ENCODE data around the gene ACADVL.
"Not testable (repeated sequence)": the region's sequence is repeated elsewhere in the genome, so short reads cannot be mapped to it uniquely, and the experiment has no call there.

The ACADVL gene

GRCh38 chr17:7219812-7220592, at the start of gene ACADVL, which contains the start of gene DLG4:
Gene ACADVL (plus strand): TSS chr17:7219938. CDS start chr17:7219985, 47 bp downstream.
Gene DLG4 (minus strand): TSS chr17:7219836.
- no peak for DNase-seq (ENCODE audit: low read depth, low spot score)
- peak within 1 kb of the TSS; percentile 98 for H3K27ac ChIP-seq

DNA sequence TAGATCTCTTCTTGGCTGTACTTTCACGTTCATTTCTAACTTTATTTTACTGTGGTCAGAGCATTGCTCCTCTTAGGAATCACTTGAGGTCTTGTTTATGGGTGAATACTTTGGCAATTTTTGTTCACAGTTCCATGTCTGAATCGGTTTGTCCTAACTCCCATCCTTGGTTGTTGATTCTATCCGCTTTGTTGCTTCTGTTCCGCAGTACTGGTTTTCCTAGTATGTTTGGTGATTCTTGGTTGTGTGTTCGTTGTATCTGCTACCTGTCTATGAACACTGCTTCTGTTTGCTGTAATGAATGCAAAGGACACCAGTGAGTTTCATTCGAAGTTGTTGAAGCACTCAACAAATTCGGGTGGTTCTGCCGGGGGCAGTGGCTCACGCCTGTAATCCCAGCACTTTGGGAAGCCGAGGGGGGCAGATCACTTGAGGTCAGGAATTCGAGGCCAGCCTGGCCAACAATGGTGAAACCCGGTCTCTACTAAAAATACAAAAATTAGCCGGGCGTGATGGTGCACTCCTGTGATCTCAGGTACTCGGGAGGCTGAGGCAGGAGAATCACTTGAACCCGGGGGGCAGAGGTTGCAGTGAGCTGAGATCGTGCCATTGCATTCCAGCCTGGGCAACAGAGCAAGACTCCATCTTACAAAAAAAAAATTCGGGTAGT, 47.1 kb upstream of the ACADVL start:
- H3K27ac ChIP-seq; DNase-seq (ENCODE audit: low read depth, low spot score): not testable (repeated sequence)

GRCh38 chr17:7173687-7174602, 45.8 kb upstream of the ACADVL start:
- no peak for DNase-seq (ENCODE audit: low read depth, low spot score)
- H3K27ac ChIP-seq = no peak overlapping the region

DNA sequence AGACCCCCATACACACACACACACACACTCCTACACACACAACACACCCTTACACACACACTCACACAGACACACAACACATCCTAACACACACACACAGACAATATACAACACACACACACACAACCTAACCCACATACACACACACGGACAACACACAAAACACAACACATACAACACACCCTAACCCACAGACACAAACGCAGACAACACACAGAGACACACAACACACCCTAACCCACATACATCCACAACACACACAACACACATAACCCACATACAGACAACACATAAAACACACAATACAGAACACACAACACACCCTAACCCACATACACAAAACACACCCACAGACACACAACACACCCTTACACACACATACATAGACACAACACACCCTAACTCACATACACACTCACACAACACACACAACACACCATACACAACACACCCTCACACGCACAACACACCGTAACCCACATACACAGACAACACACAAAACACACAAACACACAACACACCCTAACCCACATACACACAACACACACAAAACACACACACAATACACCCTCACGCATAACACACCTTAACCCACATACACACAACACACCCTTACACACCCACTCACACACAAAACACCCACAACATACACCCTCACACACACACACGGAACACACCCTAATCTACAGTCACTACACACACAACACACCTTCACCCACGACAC, 45.0 kb upstream of the ACADVL start:
- H3K27ac ChIP-seq = no peak overlapping the region
- DNase-seq (ENCODE audit: low read depth, low spot score) = no peak

- no peak overlapping the region for H3K27ac ChIP-seq
- DNase-seq (ENCODE audit: low read depth, low spot score) = no peak
Observed at GRCh38 chr17:7175330-7175733, 44.4 kb upstream of the ACADVL start.

DNA sequence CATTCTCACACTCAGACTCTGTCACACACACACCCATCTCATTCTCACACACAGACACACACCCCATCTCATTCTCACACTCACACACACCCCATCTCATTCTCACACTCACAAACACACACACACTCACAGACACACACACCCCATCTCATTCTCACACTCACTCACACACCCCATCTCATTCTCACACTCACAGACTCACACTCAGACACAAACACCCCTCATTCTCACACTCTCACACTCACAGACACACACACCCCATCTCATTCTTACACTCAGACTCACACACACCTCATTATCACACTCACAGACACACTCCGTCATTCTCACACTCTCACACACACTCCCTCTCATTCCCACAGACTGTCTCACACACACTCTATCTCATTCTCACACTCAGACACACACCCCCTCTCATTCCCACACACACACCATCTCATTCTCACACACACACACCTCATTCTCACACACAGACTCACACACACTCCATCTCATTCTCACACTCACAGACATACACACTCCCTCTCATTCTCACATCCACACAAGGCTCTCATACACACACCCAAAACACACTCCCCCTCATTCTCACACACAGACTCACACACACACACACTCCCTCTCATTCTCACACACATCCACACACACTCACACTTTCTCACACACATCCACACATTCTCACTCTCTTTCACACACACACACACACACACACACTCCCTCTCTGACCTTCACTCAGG, 43.5 kb upstream of the ACADVL start:
- H3K27ac ChIP-seq = no peak overlapping the region
- no peak for DNase-seq (ENCODE audit: low read depth, low spot score)

GRCh38 chr17:7176841-7177190, 42.9 kb upstream of the ACADVL start:
- H3K27ac ChIP-seq = no peak overlapping the region
- no peak for DNase-seq (ENCODE audit: low read depth, low spot score)

GRCh38 chr17:7177191-7177953, 42.4 kb upstream of the ACADVL start:
- no peak overlapping the region for H3K27ac ChIP-seq
- no peak for DNase-seq (ENCODE audit: low read depth, low spot score)

DNA sequence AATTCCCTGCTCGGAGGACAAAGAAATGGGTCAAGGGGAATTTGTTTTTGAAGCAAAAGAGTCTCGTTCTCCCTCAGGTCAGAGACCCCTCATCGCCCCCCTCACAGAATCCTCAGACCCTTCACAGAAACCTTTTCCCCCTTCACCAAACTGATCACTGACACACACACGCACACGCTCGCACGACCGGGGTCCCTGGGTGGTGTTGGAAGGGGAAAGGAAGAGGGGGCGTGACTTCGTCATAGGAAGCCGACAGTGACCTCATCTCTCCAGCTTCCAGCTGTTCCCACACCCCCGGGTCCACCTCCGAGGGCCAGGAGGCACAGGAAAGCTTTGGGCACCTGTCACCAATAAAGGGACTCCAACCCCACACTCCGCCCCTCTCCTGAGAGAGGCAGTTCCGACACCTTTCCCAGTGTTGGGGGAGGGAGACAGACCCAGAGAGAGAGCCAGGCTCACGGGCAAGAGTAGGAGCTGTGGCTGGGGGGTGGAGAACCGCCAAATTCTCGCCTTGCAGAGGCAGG, 41.7 kb upstream of the ACADVL start:
- no peak for DNase-seq (ENCODE audit: low read depth, low spot score)
- no peak overlapping the region for H3K27ac ChIP-seq

- DNase-seq (ENCODE audit: low read depth, low spot score) = no peak
- H3K27ac ChIP-seq = no peak overlapping the region
Observed at GRCh38 chr17:7178973-7179316, 40.8 kb upstream of the ACADVL start.

DNA sequence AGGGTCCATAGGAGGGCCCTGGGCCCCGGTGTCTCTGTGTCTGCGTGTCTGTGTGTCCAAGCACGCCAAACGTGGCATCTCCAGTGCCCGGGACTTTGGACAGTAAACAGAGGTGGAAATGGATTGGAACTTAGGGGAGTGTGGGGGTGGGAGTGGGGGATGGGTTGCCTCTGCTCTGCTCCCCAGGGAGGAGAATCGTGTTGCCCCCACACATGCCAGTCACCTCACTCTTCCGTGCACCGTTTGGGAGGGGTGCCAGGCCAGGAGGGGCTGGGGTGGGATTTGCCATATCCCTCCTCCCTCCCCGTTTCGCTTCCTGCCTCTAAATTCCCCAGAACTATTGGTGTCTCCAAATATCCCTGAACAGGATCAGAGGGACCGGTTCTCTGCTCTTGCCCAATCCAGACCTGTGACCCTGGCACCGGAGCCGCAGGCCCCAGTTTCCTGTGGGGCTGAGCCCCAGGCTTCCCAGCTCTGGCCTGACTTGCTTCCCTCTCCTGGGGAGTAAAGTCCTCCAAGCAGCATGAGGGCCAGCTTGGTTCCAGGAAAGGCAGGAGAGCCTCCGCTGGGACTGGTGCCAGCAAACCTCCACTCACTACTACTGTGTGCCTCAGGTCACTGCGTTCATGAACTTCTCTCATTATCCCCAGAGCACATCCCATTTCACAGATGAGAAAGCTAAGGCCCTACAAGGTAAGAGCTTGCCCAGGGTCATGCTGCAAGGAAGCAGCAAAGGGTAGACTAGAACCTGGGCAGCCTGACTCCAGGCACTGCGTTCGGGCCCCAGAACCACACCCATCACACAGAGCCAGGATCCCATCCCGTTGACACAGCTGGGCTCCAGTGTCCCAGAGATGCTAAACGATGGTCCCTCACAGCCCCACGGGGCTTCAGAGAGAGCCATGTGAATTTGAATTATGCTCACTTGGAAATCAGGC, 40.2 kb upstream of the ACADVL start, which contains the start of gene ASGR1:
Gene ASGR1, minus strand, starts transcription at position 54 of the 938 bp plus-strand sequence. CDS start 807 bp downstream, outside the sequence.
- no peak for DNase-seq (ENCODE audit: low read depth, low spot score)
- H3K27ac ChIP-seq = no peak within 1 kb of the TSS

DNA sequence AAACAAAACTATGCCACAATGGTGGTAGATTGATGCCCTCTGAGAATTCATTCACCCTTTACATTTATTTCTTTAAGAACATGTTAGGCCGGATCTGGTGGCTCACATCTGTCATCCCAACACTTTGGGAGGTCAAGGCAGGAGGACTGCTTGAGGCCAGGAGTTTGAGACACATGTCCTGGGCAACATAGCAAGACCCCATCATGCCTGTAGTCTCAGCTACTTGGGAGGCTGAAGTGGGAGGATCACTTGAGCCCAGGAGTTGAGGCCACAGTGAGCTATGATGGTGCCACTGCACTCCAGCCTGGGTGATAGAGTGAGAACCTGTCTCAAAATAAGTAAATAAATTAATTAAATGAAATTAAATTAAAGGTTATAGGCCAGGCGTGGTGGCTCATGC, 37.6 kb upstream of the ACADVL start:
- not testable (repeated sequence) for DNase-seq (ENCODE audit: low read depth, low spot score); H3K27ac ChIP-seq

GRCh38 chr17:7183433-7184090, 36.2 kb upstream of the ACADVL start:
- H3K27ac ChIP-seq = no peak overlapping the region
- no peak for DNase-seq (ENCODE audit: low read depth, low spot score)

DNA sequence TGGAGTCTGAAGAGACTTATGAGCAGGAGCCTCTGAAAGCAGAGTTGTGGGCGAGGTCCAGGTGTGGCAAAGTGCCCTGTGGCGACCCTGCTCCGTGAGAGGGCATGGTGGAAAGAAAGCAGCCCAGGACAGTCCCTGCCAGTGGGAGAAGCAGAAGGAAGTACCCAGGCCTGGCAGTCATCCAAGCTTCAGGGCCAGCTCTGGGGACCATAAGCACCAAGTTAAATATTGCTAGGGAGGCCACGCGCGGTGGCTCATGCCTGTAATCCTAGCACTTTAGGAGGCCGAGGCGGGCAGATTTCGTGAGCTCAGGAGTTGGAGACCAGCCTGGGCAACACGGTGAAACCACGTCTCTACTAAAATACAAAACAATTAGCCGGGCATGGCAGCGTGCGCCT, 35.6 kb upstream of the ACADVL start:
- DNase-seq (ENCODE audit: low read depth, low spot score) = no peak
- no peak overlapping the region for H3K27ac ChIP-seq

DNA sequence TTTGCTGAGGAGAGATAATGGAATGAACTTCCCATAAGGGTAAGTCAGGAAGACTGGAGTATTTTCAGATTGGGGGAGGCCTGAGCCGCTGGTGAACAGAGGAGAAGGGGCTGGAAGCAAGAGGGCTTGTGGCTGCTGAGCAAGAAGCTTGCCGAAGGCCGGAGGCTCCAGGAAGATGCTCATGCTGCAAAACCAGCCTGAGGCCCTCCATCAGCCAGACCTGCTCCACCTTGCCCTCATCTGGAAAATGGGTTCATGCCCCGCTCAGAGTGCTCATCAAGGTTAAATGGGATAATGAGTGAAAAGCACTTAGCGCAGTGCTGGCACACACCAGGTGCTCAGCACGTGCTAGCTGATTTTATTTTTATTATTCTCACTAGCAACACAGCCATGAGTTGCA, 35.1 kb upstream of the ACADVL start:
- no peak for DNase-seq (ENCODE audit: low read depth, low spot score)

DNA sequence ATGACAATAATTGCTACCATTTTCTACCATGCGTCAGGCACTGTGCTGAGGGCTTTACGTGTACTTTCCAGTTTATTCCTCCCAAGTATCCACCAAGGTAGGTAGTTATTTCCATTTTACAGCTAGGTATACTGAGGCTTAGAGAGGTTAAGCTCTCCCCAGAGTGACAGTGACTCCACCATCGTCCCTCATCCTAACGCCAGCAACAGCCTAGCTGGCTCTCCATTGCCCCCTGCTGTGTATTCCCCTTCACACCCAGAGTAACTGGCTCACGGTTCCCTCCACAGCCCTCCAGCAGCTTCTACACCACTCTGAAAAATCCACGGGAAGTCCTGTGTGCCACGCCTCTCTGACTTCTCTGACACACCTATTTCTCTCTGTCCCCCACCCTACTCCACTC, 33.5 kb upstream of the ACADVL start:
- no peak for DNase-seq (ENCODE audit: low read depth, low spot score)
- H3K27ac ChIP-seq = no peak overlapping the region

More for the DNA sequence above, 35.1 kb upstream of the ACADVL start:
- H3K27ac ChIP-seq = no peak overlapping the region

Data from epithelial cell of prostate (primary cell).